Fibroblast of mammary gland (primary cell): ENCODE results near the gene PPDPF.

Experiments
- DNase-seq: peaks from one replicate; pipeline ENCODE4 v3.0.0-alpha.2; 2010; ENCODE audit warnings: low read depth
- H3K4me3 ChIP-seq: 2 replicates; pipeline ENCODE4 v1.5.1; 2011; ENCODE audit warnings: low read depth, mild to moderate bottlenecking, low read length, moderate library complexity; ENCODE audit not compliant: control insufficient read depth
- TF ChIP-seq, protein P1 (sequence below): conservative IDR thresholded peaks from 2 replicates; pipeline ENCODE4 v1.5.1; 2011; ENCODE audit warnings: low read depth, low read length, inconsistent platforms; ENCODE audit not compliant: control insufficient read depth, insufficient read depth

PPDPF gene

GRCh38 chr20:63561624-63562396, 41.2 kb downstream of the PPDPF start:
- H3K4me3 ChIP-seq: no peak overlapping the region
- DNase-seq: no peak
- TF ChIP-seq, protein P1, sequence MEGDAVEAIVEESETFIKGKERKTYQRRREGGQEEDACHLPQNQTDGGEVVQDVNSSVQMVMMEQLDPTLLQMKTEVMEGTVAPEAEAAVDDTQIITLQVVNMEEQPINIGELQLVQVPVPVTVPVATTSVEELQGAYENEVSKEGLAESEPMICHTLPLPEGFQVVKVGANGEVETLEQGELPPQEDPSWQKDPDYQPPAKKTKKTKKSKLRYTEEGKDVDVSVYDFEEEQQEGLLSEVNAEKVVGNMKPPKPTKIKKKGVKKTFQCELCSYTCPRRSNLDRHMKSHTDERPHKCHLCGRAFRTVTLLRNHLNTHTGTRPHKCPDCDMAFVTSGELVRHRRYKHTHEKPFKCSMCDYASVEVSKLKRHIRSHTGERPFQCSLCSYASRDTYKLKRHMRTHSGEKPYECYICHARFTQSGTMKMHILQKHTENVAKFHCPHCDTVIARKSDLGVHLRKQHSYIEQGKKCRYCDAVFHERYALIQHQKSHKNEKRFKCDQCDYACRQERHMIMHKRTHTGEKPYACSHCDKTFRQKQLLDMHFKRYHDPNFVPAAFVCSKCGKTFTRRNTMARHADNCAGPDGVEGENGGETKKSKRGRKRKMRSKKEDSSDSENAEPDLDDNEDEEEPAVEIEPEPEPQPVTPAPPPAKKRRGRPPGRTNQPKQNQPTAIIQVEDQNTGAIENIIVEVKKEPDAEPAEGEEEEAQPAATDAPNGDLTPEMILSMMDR: no peak

- DNase-seq: no peak
- no peak overlapping the region for H3K4me3 ChIP-seq
- TF ChIP-seq, protein P1: no peak
Measured at GRCh38 chr20:63562461-63563224, 42.1 kb downstream of the PPDPF start.

DNA sequence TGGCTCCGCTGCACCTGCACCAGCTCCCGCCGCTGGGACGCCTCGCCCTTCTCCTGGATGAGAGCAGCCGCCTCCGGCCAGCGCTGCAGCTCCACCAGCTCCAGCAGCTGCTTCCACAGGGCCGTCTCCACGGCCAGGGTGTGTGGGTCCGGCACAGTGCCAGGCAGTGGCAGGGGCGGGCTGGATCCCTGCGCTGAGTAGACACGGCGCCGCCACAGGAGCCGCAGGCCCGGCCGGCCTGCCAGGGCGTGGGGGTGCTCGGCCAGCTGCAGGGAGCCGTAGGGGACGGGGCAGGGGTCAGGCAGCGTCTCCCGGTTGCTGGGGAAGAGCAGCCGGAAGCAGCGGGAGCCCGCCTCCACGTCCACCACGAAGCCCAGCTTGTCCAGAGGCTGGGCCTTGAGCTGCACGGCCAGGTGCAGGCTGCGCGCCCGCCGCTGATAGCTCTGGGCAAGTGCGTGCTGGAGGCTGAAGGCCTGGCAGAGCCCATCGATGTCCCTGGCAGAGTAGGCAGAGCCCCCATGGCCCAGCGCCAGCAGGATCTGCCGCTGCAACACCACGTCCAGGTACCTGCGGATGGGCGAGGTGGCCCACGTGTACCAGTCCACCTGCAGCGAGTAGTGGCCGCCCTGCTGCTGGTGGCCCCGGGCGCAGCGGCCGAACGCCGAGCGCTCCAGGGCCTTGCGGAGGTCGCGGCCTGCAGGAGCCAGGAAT, 42.8 kb downstream of the PPDPF start:
- no peak for DNase-seq
- no peak overlapping the region for H3K4me3 ChIP-seq

GRCh38 chr20:63564036-63564810, 43.7 kb downstream of the PPDPF start:
- TF ChIP-seq, protein P1: no peak
- no peak overlapping the region for H3K4me3 ChIP-seq
- no peak for DNase-seq

More for the DNA sequence above, 42.8 kb downstream of the PPDPF start:
- TF ChIP-seq, protein P1: no peak

DNA sequence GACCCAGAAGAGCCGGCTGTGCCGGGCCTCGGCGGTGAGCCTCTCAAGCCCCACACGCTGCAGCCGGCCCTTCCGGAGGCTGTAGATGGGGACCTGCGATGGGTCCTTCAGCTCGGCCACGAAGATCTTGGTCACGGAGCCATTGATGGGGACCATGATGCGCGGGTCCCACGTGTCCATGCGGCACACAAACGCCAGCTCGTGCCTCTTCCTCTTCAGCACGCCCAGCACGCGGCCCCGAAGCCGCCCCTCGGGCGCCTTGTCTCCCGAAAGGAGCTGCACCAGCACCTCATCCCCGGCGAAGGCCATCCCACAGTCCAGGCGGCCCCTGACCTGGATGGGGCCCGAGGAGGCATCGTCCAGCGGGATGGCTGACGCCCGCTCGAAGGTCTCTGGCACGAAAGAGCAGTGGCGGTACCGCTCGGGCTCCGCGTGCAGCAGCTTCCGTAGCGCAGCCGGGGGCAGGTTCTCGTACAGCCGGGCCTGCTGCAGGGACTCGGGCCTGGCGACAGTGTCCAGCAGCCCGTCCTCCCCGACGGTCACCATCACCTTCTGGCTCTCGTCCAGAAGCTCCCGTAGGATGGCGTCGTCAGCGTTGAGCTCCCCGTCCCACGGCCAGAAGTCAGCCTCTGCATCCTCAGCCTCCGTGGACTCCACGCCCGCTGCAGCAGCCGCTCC, 44.6 kb downstream of the PPDPF start:
- TF ChIP-seq, protein P1: no peak
- no peak for DNase-seq
- H3K4me3 ChIP-seq: no peak overlapping the region
